Measurements from ENCODE around the gene HACL1. TPM values are rescaled to one million over a fixed set of nuclear protein-coding genes. Genes with fewer than 3 reads are reported as not detected.

The HACL1 gene
- total and polyA plus RNA-seq, 10 of the 15 experiments (the other 5 are each of a cell fraction or from before 2014, with no cell fraction given): 19.4 to 48.7 (median 30.1) TPM

- DNase-seq (ENCODE audit: low read depth, low spot score) (no peak), FAIRE-seq (no peak), ATAC-seq (no peak)
- intact Hi-C loops (cut with micrococcal nuclease; ENCODE audit: unreplicated experiment) (no loop called here), in situ Hi-C loops (cut with MboI) (no loop called here)
- RAD21 ChIA-PET (ENCODE audit: unreplicated experiment): interaction anchor here (1.2 to 4.4 kb wide), 2 partner anchors 15 to 36 kb away, joined by 3 to 22 read pairs; no protein-coding TSS in a partner anchor
- CTCF ChIA-PET: interaction anchor here (1.2 to 1.6 kb wide), 2 partner anchors 36 to 350 kb away, joined by 3 to 5 read pairs; no protein-coding TSS in a partner anchor
- H3K27me3 ChIP-seq (replicated peaks in 1 of 2; ENCODE audit: control insufficient read depth in 2 of 2, insufficient read depth in 2 of 2, low read length in 1 of 2): no peaks in the 10 kb centered on the region
- no peaks in the 10 kb centered on the region for H3K36me3 ChIP-seq (ENCODE audit: control insufficient read depth in 2 of 2, insufficient read depth in 2 of 2, low read length in 1 of 2)
- no TSS peak for BruUV-seq (replicated peaks)
- SMC1A ChIA-PET (ENCODE audit: uncharacterized antibody, unreplicated experiment): interaction anchor here (0.7 to 3.1 kb wide), 4 partner anchors 21 to 91 kb away, joined by 3 to 11 read pairs (median 3); no protein-coding TSS in a partner anchor
- no peak overlapping the region for H2AFZ ChIP-seq (ENCODE audit: control insufficient read depth, low read depth, low read length)
- H3K4me3 ChIP-seq: no peak overlapping the region
- H3K79me2 ChIP-seq (ENCODE audit: control insufficient read depth, insufficient read depth, low read length): no peaks in the 10 kb centered on the region
- POLR2A ChIA-PET: interaction anchor here (0.6 to 0.7 kb wide), 2 partner anchors 14 to 55 kb away, joined by 3 read pairs; no protein-coding TSS in a partner anchor
- no peaks in the 10 kb centered on the region for H4K20me1 ChIP-seq (ENCODE audit: control insufficient read depth, insufficient read depth)
- H3K4me1 ChIP-seq (ENCODE audit: control insufficient read depth, insufficient read depth, low read length): no peaks in the 10 kb centered on the region
- TF ChIP-seq MLLT1 (IDR thresholded peaks at IDR 0.05) (no peak), EED (IDR thresholded peaks at IDR 0.05; ENCODE audit: low read depth) (no peak), LARP7 (IDR thresholded peaks at IDR 0.05) (no peak)
- no peak overlapping the region for H3K9ac ChIP-seq (ENCODE audit: control insufficient read depth, insufficient read depth, low read length)
- H3K27ac ChIP-seq (ENCODE audit: control insufficient read depth, insufficient read depth): no peak overlapping the region
- H3K9me3 ChIP-seq (replicated peaks; ENCODE audit: control insufficient read depth, insufficient read depth, low read length): no peaks in the 10 kb centered on the region
- no peak overlapping the region for H3K4me2 ChIP-seq (ENCODE audit: control insufficient read depth, insufficient read depth)
- WGBS (ENCODE audit: insufficient coverage, insufficient replicate concordance, low lambda C conversion rate, missing lambda C conversion rate): 48% methylated on average over 14 of the region's 14 CpGs
Observed at GRCh38 chr3:15520804-15521572, 80.4 kb downstream of the HACL1 start.

- ChIA-PET SMC1A (ENCODE audit: uncharacterized antibody, unreplicated experiment) (interaction anchor here (1.1 to 3.1 kb wide), 5 partner anchors 36 to 91 kb away, joined by 3 to 11 read pairs (median 3); no protein-coding TSS in a partner anchor), CTCF (interaction anchor here (0.7 to 2.3 kb wide), 5 partner anchors 11 to 349 kb away, joined by 3 to 11 read pairs (median 3); no protein-coding TSS in a partner anchor), POLR2A (interaction anchor here (0.6 kb wide), 1 partner anchor 847 kb away, joined by 3 read pairs; no protein-coding TSS in a partner anchor), RAD21 (ENCODE audit: unreplicated experiment) (interaction anchor here (0.9 to 4.4 kb wide), 3 partner anchors 16 to 95 kb away, joined by 3 to 22 read pairs (median 3); no protein-coding TSS in a partner anchor)
- no peak overlapping the region for H3K4me2 ChIP-seq (ENCODE audit: control insufficient read depth, insufficient read depth)
- H3K9me3 ChIP-seq (replicated peaks; ENCODE audit: control insufficient read depth, insufficient read depth, low read length): no peaks in the 10 kb centered on the region
- BruUV-seq (replicated peaks): no TSS peak
- DNase-seq (ENCODE audit: low read depth, low spot score) (no peak), FAIRE-seq (no peak), ATAC-seq (no peak)
- intact Hi-C loops (cut with micrococcal nuclease; ENCODE audit: unreplicated experiment) (no loop called here), in situ Hi-C loops (cut with MboI) (no loop called here)
- no peaks in the 10 kb centered on the region for H3K27me3 ChIP-seq (replicated peaks in 1 of 2; ENCODE audit: control insufficient read depth in 2 of 2, insufficient read depth in 2 of 2, low read length in 1 of 2)
- no peaks in the 10 kb centered on the region for H3K79me2 ChIP-seq (ENCODE audit: control insufficient read depth, insufficient read depth, low read length)
- H2AFZ ChIP-seq (ENCODE audit: control insufficient read depth, low read depth, low read length): no peak overlapping the region
- 33% methylated on average over 3 of the region's 3 CpGs for WGBS (ENCODE audit: insufficient coverage, insufficient replicate concordance, low lambda C conversion rate, missing lambda C conversion rate)
- no peaks in the 10 kb centered on the region for H4K20me1 ChIP-seq (ENCODE audit: control insufficient read depth, insufficient read depth)
- H3K4me3 ChIP-seq: no peak overlapping the region
- no peaks in the 10 kb centered on the region for H3K4me1 ChIP-seq (ENCODE audit: control insufficient read depth, insufficient read depth, low read length)
- no peak overlapping the region for H3K9ac ChIP-seq (ENCODE audit: control insufficient read depth, insufficient read depth, low read length)
- H3K27ac ChIP-seq (ENCODE audit: control insufficient read depth, insufficient read depth): no peak overlapping the region
- no peaks in the 10 kb centered on the region for H3K36me3 ChIP-seq (ENCODE audit: control insufficient read depth in 2 of 2, insufficient read depth in 2 of 2, low read length in 1 of 2)
- no peak for TF ChIP-seq ATF7 (IDR thresholded peaks at IDR 0.05; ENCODE audit: low read depth)
- TF ChIP-seq RELB (IDR thresholded peaks at IDR 0.05; ENCODE audit: low read depth): no peak
- no peak for TF ChIP-seq BCL11A (IDR thresholded peaks at IDR 0.05; ENCODE audit: low read depth, low read length)
- no peak for TF ChIP-seq CHD1 (IDR thresholded peaks at IDR 0.05; ENCODE audit: low read depth, low read length)
- TF ChIP-seq NKRF (conservative IDR thresholded peaks at IDR 0.05): no peak
- TF ChIP-seq ZNF217 (IDR thresholded peaks at IDR 0.05): no peak
Observed at GRCh38 chr3:15520185-15520584, 81.2 kb downstream of the HACL1 start.

All from GM12878 (cell line).